GM18909 (cell line): ENCODE results near the gene INHBC.
"Not testable (repeated sequence)": the region's sequence is repeated elsewhere in the genome, so short reads cannot be mapped to it uniquely, and the experiment has no call there.

Experiments
- ATAC-seq: cut with Tn5 transposase; IDR thresholded peaks from one replicate; pipeline ENCODE4 v1.9.1; 2021; ENCODE audit warnings: mild to moderate bottlenecking; ENCODE audit not compliant: unreplicated experiment, poor library complexity

The INHBC gene

GRCh38 chr12:57426948-57427347 is 7.6 kb upstream of the INHBC start:
- ATAC-seq, result not testable (repeated sequence)

- no peak for ATAC-seq
Measured at GRCh38 chr12:57428965-57429364, 5.6 kb upstream of the INHBC start.

GRCh38 chr12:57429473-57430111 is 5.0 kb upstream of the INHBC start:
- no peak for ATAC-seq

GRCh38 chr12:57430112-57430930 is 4.3 kb upstream of the INHBC start:
- peak; percentile 59 for ATAC-seq

- ATAC-seq, result peak; percentile 95
Measured at GRCh38 chr12:57430931-57431566, 3.5 kb upstream of the INHBC start, which contains the start of gene R3HDM2. Gene R3HDM2, minus strand, starts transcription at chr12:57431043. Its CDS starts 120,615 bp downstream, at chr12:57310428.

GRCh38 chr12:57431654-57432188 is 2.9 kb upstream of the INHBC start:
- no peak for ATAC-seq

- ATAC-seq, result no peak
Measured at GRCh38 chr12:57433370-57433769, 1.2 kb upstream of the INHBC start.

GRCh38 chr12:57435293-57435692 is 709 bp downstream of the INHBC start:
- no peak for ATAC-seq

- ATAC-seq, result no peak
Measured at GRCh38 chr12:57438400-57438799, 3.8 kb downstream of the INHBC start.

- no peak for ATAC-seq
Measured at GRCh38 chr12:57439762-57440266, 5.2 kb downstream of the INHBC start.

GRCh38 chr12:57441393-57441792 is 6.8 kb downstream of the INHBC start:
- ATAC-seq, result not testable (repeated sequence)

GRCh38 chr12:57441846-57442427 is 7.4 kb downstream of the INHBC start:
- ATAC-seq, result no peak

- ATAC-seq, result not testable (repeated sequence)
Measured at GRCh38 chr12:57444337-57444736, 9.8 kb downstream of the INHBC start.

- no peak for ATAC-seq
Measured at GRCh38 chr12:57444744-57445143, 10.2 kb downstream of the INHBC start.

- ATAC-seq, result no peak
Measured at GRCh38 chr12:57446292-57446960, 11.8 kb downstream of the INHBC start.

- ATAC-seq, result no peak
Measured at GRCh38 chr12:57448669-57449068, 14.1 kb downstream of the INHBC start.

GRCh38 chr12:57449375-57449774 is 14.8 kb downstream of the INHBC start:
- no peak for ATAC-seq

GRCh38 chr12:57450057-57450456 is 15.5 kb downstream of the INHBC start:
- no peak for ATAC-seq

- ATAC-seq, result no peak
Measured at GRCh38 chr12:57451233-57451778, 16.7 kb downstream of the INHBC start.
